RWPE2 (cell line): Measurements from ENCODE around the gene LIN37.

Source experiments
- ATAC-seq: fragments of 200-7000 bp; cut with Tn5 transposase; 3 replicates; pipeline ENCODE4 v1.9.1; 2021; ENCODE audit warnings: low read depth
- DNase-seq: peaks from one replicate; pipeline ENCODE4 v3.0.0-alpha.2; 2020; ENCODE audit warnings: low spot score
- H3K27ac ChIP-seq: fragments of 450-650 bp; 2 replicates; pipeline ENCODE4 v1.5.1; 2017; ENCODE audit warnings: mild to moderate bottlenecking; ENCODE audit not compliant: poor library complexity, severe bottlenecking
- H3K27me3 ChIP-seq: fragments of 250-450 bp; sonication (Bioruptor Pico); 2 replicates; pipeline ENCODE4 v1.5.1; 2021; ENCODE audit warnings: mild to moderate bottlenecking, moderate library complexity; ENCODE audit not compliant: insufficient read depth, poor library complexity, severe bottlenecking
- H3K36me3 ChIP-seq: fragments of 250-450 bp; sonication (Bioruptor Pico); 2 replicates; pipeline ENCODE4 v1.5.1; 2020; ENCODE audit warnings: low read depth, mild to moderate bottlenecking, moderate library complexity
- H3K4me1 ChIP-seq: fragments of 250-450 bp; sonication (Bioruptor Pico); 2 replicates; pipeline ENCODE4 v1.5.1; 2021; ENCODE audit warnings: mild to moderate bottlenecking, moderate library complexity; ENCODE audit not compliant: insufficient read depth, poor library complexity, severe bottlenecking
- H3K4me3 ChIP-seq: fragments of 250-450 bp; sonication (Bioruptor Pico); 2 replicates; pipeline ENCODE4 v1.5.1; 2021; ENCODE audit warnings: mild to moderate bottlenecking, moderate library complexity; ENCODE audit not compliant: severe bottlenecking
- H3K9me3 ChIP-seq: fragments of 250-450 bp; sonication (Bioruptor Pico); 2 replicates; pipeline ENCODE4 v1.5.1; 2021; ENCODE audit warnings: mild to moderate bottlenecking, moderate library complexity; ENCODE audit not compliant: severe bottlenecking
- TF ChIP-seq, protein P1 (sequence below): fragments of 450-650 bp; IDR thresholded peaks from one replicate; pipeline ENCODE4 v1.5.1; 2017; ENCODE audit warnings: mild to moderate bottlenecking, moderate library complexity; ENCODE audit not compliant: poor library complexity, severe bottlenecking

The LIN37 gene

DNA sequence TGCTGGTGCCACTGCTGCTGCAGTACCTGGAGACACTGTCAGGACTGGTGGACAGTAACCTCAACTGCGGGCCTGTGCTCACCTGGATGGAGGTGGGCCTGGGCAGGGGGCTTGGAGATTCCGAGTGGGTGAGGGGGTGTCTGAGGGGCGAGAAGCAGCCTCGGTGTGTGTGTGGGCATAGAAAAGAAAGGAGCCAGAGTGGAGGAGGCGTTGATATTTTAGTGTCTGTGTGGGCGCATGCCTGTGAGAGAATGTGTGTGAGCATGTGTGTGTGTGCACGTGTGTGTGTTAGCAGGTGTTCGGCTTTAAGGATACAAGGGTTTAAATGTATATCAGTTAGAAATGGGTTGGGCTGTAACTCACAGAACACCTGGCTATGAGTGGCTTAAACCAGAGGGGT lies 30.7 kb downstream of the LIN37 start:
- Histone ChIP-seq H3K4me1 (peaks cover 3% of the 10 kb centered on the region), H3K27me3 (no peaks in the 10 kb centered on the region), H3K9me3 (no peaks in the 10 kb centered on the region), H3K27ac (no peak overlapping the region), H3K36me3 (no peaks in the 10 kb centered on the region), H3K4me3 (no peak overlapping the region)
- no peak for ATAC-seq
- TF ChIP-seq, protein P1, sequence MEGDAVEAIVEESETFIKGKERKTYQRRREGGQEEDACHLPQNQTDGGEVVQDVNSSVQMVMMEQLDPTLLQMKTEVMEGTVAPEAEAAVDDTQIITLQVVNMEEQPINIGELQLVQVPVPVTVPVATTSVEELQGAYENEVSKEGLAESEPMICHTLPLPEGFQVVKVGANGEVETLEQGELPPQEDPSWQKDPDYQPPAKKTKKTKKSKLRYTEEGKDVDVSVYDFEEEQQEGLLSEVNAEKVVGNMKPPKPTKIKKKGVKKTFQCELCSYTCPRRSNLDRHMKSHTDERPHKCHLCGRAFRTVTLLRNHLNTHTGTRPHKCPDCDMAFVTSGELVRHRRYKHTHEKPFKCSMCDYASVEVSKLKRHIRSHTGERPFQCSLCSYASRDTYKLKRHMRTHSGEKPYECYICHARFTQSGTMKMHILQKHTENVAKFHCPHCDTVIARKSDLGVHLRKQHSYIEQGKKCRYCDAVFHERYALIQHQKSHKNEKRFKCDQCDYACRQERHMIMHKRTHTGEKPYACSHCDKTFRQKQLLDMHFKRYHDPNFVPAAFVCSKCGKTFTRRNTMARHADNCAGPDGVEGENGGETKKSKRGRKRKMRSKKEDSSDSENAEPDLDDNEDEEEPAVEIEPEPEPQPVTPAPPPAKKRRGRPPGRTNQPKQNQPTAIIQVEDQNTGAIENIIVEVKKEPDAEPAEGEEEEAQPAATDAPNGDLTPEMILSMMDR, result no peak
- DNase-seq, result no peak

DNA sequence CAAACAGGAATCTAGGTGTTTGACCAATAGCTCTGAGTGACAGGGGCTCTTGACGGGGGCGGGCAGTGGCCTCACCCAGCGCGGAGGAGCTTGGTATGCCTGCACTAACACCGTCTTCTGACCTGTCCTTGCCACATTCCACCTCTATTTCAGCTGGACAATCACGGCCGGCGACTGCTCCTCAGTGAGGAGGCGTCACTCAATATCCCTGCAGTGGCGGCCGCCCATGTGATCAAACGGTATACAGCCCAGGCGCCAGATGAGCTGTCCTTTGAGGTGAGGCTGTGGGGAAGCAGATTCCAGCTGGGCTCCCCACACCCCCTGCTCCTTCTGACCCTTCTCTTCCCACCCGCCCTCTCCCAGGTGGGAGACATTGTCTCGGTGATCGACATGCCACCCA lies 31.7 kb downstream of the LIN37 start:
- no peak overlapping the region for H3K27ac ChIP-seq
- H3K4me3 ChIP-seq, result no peak overlapping the region
- no peaks in the 10 kb centered on the region for H3K9me3 ChIP-seq
- no peak for DNase-seq
- no peak for ATAC-seq
- no peaks in the 10 kb centered on the region for H3K4me1 ChIP-seq
- TF ChIP-seq, protein P1, result no peak
- H3K27me3 ChIP-seq, result no peaks in the 10 kb centered on the region
- H3K36me3 ChIP-seq, result no peaks in the 10 kb centered on the region

- DNase-seq, result no peak
These were observed 32.3 kb downstream of the LIN37 start for GRCh38 chr19:35780717-35781116.

DNA sequence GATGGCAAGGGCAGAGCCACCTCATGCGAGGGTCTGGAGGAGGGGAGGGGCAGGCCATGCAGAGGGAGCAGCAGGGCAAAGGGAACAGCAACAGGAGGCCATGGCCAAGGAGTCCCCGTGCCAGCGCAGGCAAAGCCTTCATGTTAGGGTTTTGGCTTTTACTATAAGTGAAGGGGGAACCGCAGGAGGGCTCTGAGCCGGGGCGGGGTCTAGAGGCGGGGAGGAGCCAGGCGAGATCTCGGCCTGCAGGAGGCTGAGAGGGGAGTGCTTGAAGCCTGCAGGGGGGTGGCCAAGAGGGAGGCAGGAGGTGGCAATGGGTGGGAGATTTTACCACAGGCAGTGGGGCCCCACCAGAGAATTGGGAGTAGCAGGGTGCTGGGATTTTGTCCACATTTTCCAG lies 33.3 kb downstream of the LIN37 start:
- no peak overlapping the region for H3K27ac ChIP-seq
- no peak for DNase-seq
- ATAC-seq, result no peak
- H3K36me3 ChIP-seq, result no peaks in the 10 kb centered on the region
- H3K4me3 ChIP-seq, result no peak overlapping the region
- H3K27me3 ChIP-seq, result no peaks in the 10 kb centered on the region
- no peaks in the 10 kb centered on the region for H3K9me3 ChIP-seq
- no peaks in the 10 kb centered on the region for H3K4me1 ChIP-seq
- TF ChIP-seq, protein P1, result no peak

More at GRCh38 chr19:35780717-35781116, 32.3 kb downstream of the LIN37 start:
- no peak for ATAC-seq
- Histone ChIP-seq H3K4me1 (no peaks in the 10 kb centered on the region), H3K27me3 (no peaks in the 10 kb centered on the region), H3K4me3 (no peak overlapping the region), H3K27ac (no peak overlapping the region), H3K9me3 (no peaks in the 10 kb centered on the region), H3K36me3 (no peaks in the 10 kb centered on the region)
- TF ChIP-seq, protein P1, result no peak

GRCh38 chr19:35782589-35782988 lies 34.2 kb downstream of the LIN37 start:
- Histone ChIP-seq H3K27ac (no peak overlapping the region), H3K9me3 (no peaks in the 10 kb centered on the region), H3K4me1 (no peaks in the 10 kb centered on the region), H3K36me3 (no peaks in the 10 kb centered on the region), H3K4me3 (no peak overlapping the region), H3K27me3 (no peaks in the 10 kb centered on the region)
- DNase-seq (no peak), ATAC-seq (no peak)
- TF ChIP-seq, protein P1, result no peak
